ENCODE data around the gene PTGER1.

DNA sequence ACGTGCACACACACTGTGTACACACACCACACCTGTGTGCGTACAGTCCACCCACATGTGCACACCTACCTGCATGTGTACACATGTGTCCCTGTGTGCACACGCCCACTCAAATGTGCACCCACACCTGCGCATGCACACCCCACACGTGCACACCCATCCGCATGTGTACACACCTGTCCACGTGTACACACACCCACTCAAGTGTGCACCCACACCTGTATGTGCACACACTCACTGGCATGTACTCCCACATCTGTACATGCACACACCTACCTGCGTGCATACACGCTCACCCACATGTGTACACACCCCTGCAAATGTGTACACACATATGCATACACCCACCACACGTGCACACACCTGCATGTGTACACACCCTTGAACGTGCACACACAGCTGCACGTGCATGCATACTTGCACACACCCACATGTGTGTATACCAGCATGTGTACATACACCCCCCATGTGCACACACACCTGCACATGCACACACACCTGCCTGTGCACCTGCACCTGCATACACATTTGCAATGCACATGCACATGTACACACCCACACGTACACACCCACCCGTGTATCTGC, 31.4 kb downstream of the PTGER1 start:
- TF ChIP-seq, protein P1, sequence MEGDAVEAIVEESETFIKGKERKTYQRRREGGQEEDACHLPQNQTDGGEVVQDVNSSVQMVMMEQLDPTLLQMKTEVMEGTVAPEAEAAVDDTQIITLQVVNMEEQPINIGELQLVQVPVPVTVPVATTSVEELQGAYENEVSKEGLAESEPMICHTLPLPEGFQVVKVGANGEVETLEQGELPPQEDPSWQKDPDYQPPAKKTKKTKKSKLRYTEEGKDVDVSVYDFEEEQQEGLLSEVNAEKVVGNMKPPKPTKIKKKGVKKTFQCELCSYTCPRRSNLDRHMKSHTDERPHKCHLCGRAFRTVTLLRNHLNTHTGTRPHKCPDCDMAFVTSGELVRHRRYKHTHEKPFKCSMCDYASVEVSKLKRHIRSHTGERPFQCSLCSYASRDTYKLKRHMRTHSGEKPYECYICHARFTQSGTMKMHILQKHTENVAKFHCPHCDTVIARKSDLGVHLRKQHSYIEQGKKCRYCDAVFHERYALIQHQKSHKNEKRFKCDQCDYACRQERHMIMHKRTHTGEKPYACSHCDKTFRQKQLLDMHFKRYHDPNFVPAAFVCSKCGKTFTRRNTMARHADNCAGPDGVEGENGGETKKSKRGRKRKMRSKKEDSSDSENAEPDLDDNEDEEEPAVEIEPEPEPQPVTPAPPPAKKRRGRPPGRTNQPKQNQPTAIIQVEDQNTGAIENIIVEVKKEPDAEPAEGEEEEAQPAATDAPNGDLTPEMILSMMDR (IDR thresholded peaks at IDR 0.05; ENCODE audit: low read depth, low read length): no peak
- no peak for TF ChIP-seq EZH2phosphoT487 (IDR thresholded peaks at IDR 0.05; ENCODE audit: low read depth)

Measured in OCI-LY3 (cell line).